Keratinocyte (primary cell): ENCODE data around the gene ATF5. TPM values are rescaled to one million over a fixed set of nuclear protein-coding genes. Genes with fewer than 3 reads are reported as not detected.

Experiments used
- DNase-seq: peaks from one replicate; pipeline ENCODE4 v3.0.0-alpha.2; 2011; ENCODE audit warnings: low read depth, missing footprints, low spot score
- FAIRE-seq: peaks from 2 replicates; lab custom pipeline; 2011; peaks lifted over from hg19 to GRCh38; lab: Jason Lieb, UNC
- H2AFZ ChIP-seq: 2 replicates; pipeline ENCODE4 v1.6.0; 2012; ENCODE audit warnings: low read length, control low read depth, inconsistent platforms; ENCODE audit not compliant: control insufficient read depth
- H3K27ac ChIP-seq: 2 replicates; pipeline ENCODE4 v1.5.1; 2011; ENCODE audit warnings: low read length; ENCODE audit not compliant: control insufficient read depth, insufficient read depth
- H3K27me3 ChIP-seq: 3 replicates; pipeline ENCODE4 v1.6.0; 2011; ENCODE audit warnings: low read length; ENCODE audit not compliant: control insufficient read depth, insufficient read depth; ENCODE audit errors: extremely low read depth
- H3K36me3 ChIP-seq, 2 experiments: 2 replicates in 1 of 2; 3 replicates in 1 of 2; pipeline ENCODE4 v1.5.1; 2011; ENCODE audit warnings: low read length in 2 of 2, mild to moderate bottlenecking in 1 of 2; ENCODE audit not compliant: control insufficient read depth in 2 of 2, insufficient read depth in 2 of 2; ENCODE audit errors: extremely low read depth in 1 of 2
- H3K4me1 ChIP-seq: 3 replicates; pipeline ENCODE4 v1.5.1; 2011; ENCODE audit warnings: low read length; ENCODE audit not compliant: control insufficient read depth, insufficient read depth; ENCODE audit errors: extremely low read depth
- H3K4me2 ChIP-seq: 3 replicates; pipeline ENCODE4 v1.6.0; 2011; ENCODE audit warnings: low read depth, low read length; ENCODE audit not compliant: control insufficient read depth, insufficient read depth; ENCODE audit errors: extremely low read depth
- H3K4me3 ChIP-seq, 3 experiments: fragments of 200-600 bp in 1 of 3; sonication (generic) in 1 of 3; 2 replicates in 2 of 3; 3 replicates in 1 of 3; pipeline ENCODE4 v1.5.1; 2011 to 2016; ENCODE audit warnings: low read length in 3 of 3, mild to moderate bottlenecking in 3 of 3, control low read depth in 2 of 3, inconsistent platforms in 1 of 3, low read depth in 1 of 3, mixed read lengths in 1 of 3, mixed run types in 1 of 3, moderate library complexity in 1 of 3; ENCODE audit not compliant: control insufficient read depth in 2 of 3, insufficient read depth in 2 of 3; ENCODE audit errors: extremely low read depth in 1 of 3
- H3K79me2 ChIP-seq: 2 replicates; pipeline ENCODE4 v1.6.0; 2012; ENCODE audit warnings: low read length; ENCODE audit not compliant: control insufficient read depth, insufficient read depth
- H3K9ac ChIP-seq: 3 replicates; pipeline ENCODE4 v1.6.0; 2011; ENCODE audit warnings: low read length; ENCODE audit not compliant: control insufficient read depth, insufficient read depth; ENCODE audit errors: extremely low read depth
- H3K9me1 ChIP-seq: 3 replicates; pipeline ENCODE4 v1.6.0; 2011; ENCODE audit warnings: low read length; ENCODE audit not compliant: control insufficient read depth, insufficient read depth; ENCODE audit errors: extremely low read depth
- H3K9me3 ChIP-seq: 2 replicates; pipeline ENCODE4 v1.5.1; 2012; ENCODE audit warnings: low read depth, low read length; ENCODE audit not compliant: control insufficient read depth
- H4K20me1 ChIP-seq: 3 replicates; pipeline ENCODE4 v1.6.0; 2011; ENCODE audit warnings: low read length; ENCODE audit not compliant: control insufficient read depth, insufficient read depth; ENCODE audit errors: extremely low read depth
- CTCF ChIP-seq, 3 experiments: IDR thresholded peaks in 1 of 3; conservative IDR thresholded peaks in 1 of 3; optimal IDR thresholded peaks in 1 of 3; 2 replicates in 2 of 3; 3 replicates in 1 of 3; pipeline versions ENCODE3 to v1.5.1; 2011; ENCODE audit warnings: low read length in 3 of 3, mild to moderate bottlenecking in 3 of 3, moderate library complexity in 2 of 3, control low read depth in 1 of 3, inconsistent platforms in 1 of 3; ENCODE audit not compliant: insufficient read depth in 2 of 3; ENCODE audit errors: extremely low read depth in 1 of 3
- EZH2 ChIP-seq: IDR thresholded peaks from one replicate; pipeline ENCODE4 v1.6.1; 2012; ENCODE audit warnings: inconsistent platforms, mild to moderate bottlenecking, low read length, moderate library complexity
- dilution Hi-C: fragments of 300-500 bp; cut with MboI; formaldehyde crosslinking; loops from one replicate; pipeline ENCODE4 v1.7.0; 2020; ENCODE audit warnings: low sequenced_read_pairs; ENCODE audit not compliant: extremely low pct_ligation_motif_present
- polyA minus RNA-seq, 3 experiments: library from RNA; depleted of rRNA, polyadenylated mRNA; stranded (reverse); fragments of >200 nt; gene quantifications; 1 replicate in 1 of 3; 2 replicates in 1 of 3; 3 replicates in 1 of 3; pipeline ENCODE4 v1.2.3, GENCODE V29; 2011
- polyA plus RNA-seq, 5 experiments: library from polyadenylated mRNA; depleted of rRNA in 3 of 5; stranded (reverse) in 3 of 5; stranded (forward) in 1 of 5; unstranded in 1 of 5; fragments of >200 nt; gene quantifications; 1 replicate in 1 of 5; 2 replicates in 3 of 5; 3 replicates in 1 of 5; pipeline versions ENCODE4 v1.2.1 to v1.2.3, GENCODE V29; 2011 to 2012; ENCODE audit warnings: missing spikeins in 2 of 5, low read depth in 1 of 5, low replicate concordance in 1 of 5

ATF5 gene
- polyA plus RNA-seq (4.6 to 9.3 TPM (median 6.0 TPM) in 3 replicates), polyA minus RNA-seq (1.1 to 3.5 TPM (median 2.1 TPM) in 3 replicates)
- 6.5 TPM for polyA plus RNA-seq (2011; ENCODE audit: low read depth)
- 5.7 and 10.2 TPM in 2 replicates for polyA plus RNA-seq (2011; cell fraction: cytosol; rRNA removed)
- 10.3 and 10.6 TPM in 2 replicates for polyA plus RNA-seq (2011; cell fraction: nucleus; rRNA removed)
- polyA plus RNA-seq (2012; ENCODE audit: low replicate concordance) = 12.1 and 19.1 TPM in 2 replicates
- 10.9 TPM for polyA minus RNA-seq (2011; cell fraction: cytosol; rRNA and poly(A)+ RNA removed)
- 1.6 and 1.8 TPM in 2 replicates for polyA minus RNA-seq (2011; cell fraction: nucleus; rRNA and poly(A)+ RNA removed)

GRCh38 chr19:49929121-49929610, at the start of gene ATF5, which contains the start of gene NUP62:
Gene ATF5 (plus strand): TSS chr19:49929205. CDS start chr19:49930851, 1,646 bp downstream.
Gene NUP62 (minus strand): TSS chr19:49929504. CDS start chr19:49909807, 19,697 bp downstream.
- H3K4me3 ChIP-seq = peak within 1 kb of the TSS; percentile 82 to 97 (median 93)
- no peak for FAIRE-seq

GRCh38 chr19:49879243-49879963, 49.6 kb upstream of the ATF5 start:
- peaks cover 4% of the 10 kb centered on the region for H3K9me3 ChIP-seq
- no peak overlapping the region for H3K4me3 ChIP-seq
- H3K27me3 ChIP-seq = no peaks in the 10 kb centered on the region
- dilution Hi-C loops = no loop called here
- TF ChIP-seq EZH2 (no peak), CTCF (optimal IDR thresholded peaks at IDR 0.05 in 1 of 3, IDR thresholded peaks at IDR 0.05 in 1 of 3, conservative IDR thresholded peaks at IDR 0.05 in 1 of 3; ENCODE audit: extremely low read depth in 1 of 3, insufficient read depth in 2 of 3, low read length in 3 of 3) (no peak)
- peaks cover 21% of the 10 kb centered on the region for H3K4me1 ChIP-seq
- H3K36me3 ChIP-seq = peaks cover 30 to 32% of the 10 kb centered on the region in 2 experiments
- DNase-seq (no peak), FAIRE-seq (no peak)
- H4K20me1 ChIP-seq = no peaks in the 10 kb centered on the region
- H3K27ac ChIP-seq = no peak overlapping the region
- no peak overlapping the region for H3K9ac ChIP-seq
- peaks cover 24% of the 10 kb centered on the region for H3K79me2 ChIP-seq
- no peak overlapping the region for H3K4me2 ChIP-seq
- H3K9me1 ChIP-seq = no peaks in the 10 kb centered on the region
- no peak overlapping the region for H2AFZ ChIP-seq

More at GRCh38 chr19:49929121-49929610, at the start of gene ATF5, which contains the start of gene NUP62:
- H4K20me1 ChIP-seq = peaks cover 3% of the 10 kb centered on the region
- no peaks in the 10 kb centered on the region for H3K9me3 ChIP-seq
- peaks cover 2% of the 10 kb centered on the region for H3K9me1 ChIP-seq
- peak within 1 kb of the TSS; percentile 97 for H3K27ac ChIP-seq
- H3K4me1 ChIP-seq = peaks cover 22% of the 10 kb centered on the region
- peaks cover 46% of the 10 kb centered on the region for H3K79me2 ChIP-seq
- H3K4me2 ChIP-seq = peak within 1 kb of the TSS; percentile 88
- H3K9ac ChIP-seq = peak within 1 kb of the TSS; percentile 98
- no peaks in the 10 kb centered on the region for H3K27me3 ChIP-seq
- dilution Hi-C loops = no loop called here
- peak within 1 kb of the TSS; percentile 96 for H2AFZ ChIP-seq
- DNase-seq = peak; percentile 80
- peaks cover 13 to 24% of the 10 kb centered on the region in 2 experiments for H3K36me3 ChIP-seq
- no peak for TF ChIP-seq CTCF (optimal IDR thresholded peaks at IDR 0.05 in 1 of 3, IDR thresholded peaks at IDR 0.05 in 1 of 3, conservative IDR thresholded peaks at IDR 0.05 in 1 of 3; ENCODE audit: extremely low read depth in 1 of 3, insufficient read depth in 2 of 3, low read length in 3 of 3)
